Kidney (tissue), 14 donors: ENCODE data around the gene SMAD3. TPM values are rescaled to one million over a fixed set of nuclear protein-coding genes. Genes with fewer than 3 reads are reported as not detected.

Source experiments
- DNase-seq, 5 donors: peaks; one replicate each; pipeline ENCODE4 v3.0.0-alpha.2; 2013 to 2020
- FAIRE-seq: peaks from 2 replicates; lab custom pipeline; 2012; peaks lifted over from hg19 to GRCh38; lab: Jason Lieb, UNC
- H3K27ac ChIP-seq, 2 donors: one replicate each; pipeline ENCODE4 v1.7.0; 2013; ENCODE audit warnings: low read depth in 2 of 2, low read length in 2 of 2, inconsistent platforms in 1 of 2
- H3K27me3 ChIP-seq: one replicate; pipeline ENCODE4 v1.7.1; 2013; ENCODE audit warnings: low read length, inconsistent platforms; ENCODE audit not compliant: control insufficient read depth, insufficient read depth
- H3K36me3 ChIP-seq, 3 donors: one replicate each; pipeline versions ENCODE4 v1.7.0 to v1.7.1; 2013; ENCODE audit warnings: low read length in 3 of 3, control low read depth in 1 of 3, inconsistent platforms in 1 of 3; ENCODE audit not compliant: insufficient read depth in 3 of 3, control insufficient read depth in 2 of 3
- H3K4me1 ChIP-seq, 3 donors: one replicate each; pipeline versions ENCODE4 v1.7.0 to v1.7.1; 2013; ENCODE audit warnings: low read length in 3 of 3, inconsistent platforms in 1 of 3, low read depth in 1 of 3; ENCODE audit not compliant: control insufficient read depth in 2 of 3, insufficient read depth in 2 of 3
- H3K4me3 ChIP-seq, 3 donors: one replicate each; pipeline versions ENCODE4 v1.7.0 to v1.8.1; 2013; ENCODE audit warnings: low read length in 3 of 3, control low read depth in 1 of 3, inconsistent platforms in 1 of 3
- H3K9ac ChIP-seq, 3 donors: one replicate each; pipeline versions ENCODE4 v1.7.0 to v1.7.1; 2013; ENCODE audit warnings: low read length in 3 of 3, control low read depth in 1 of 3, inconsistent platforms in 1 of 3
- H3K9me3 ChIP-seq, 3 donors: one replicate each; pipeline versions ENCODE4 v1.7.0 to v1.7.1; 2013; ENCODE audit warnings: low read length in 3 of 3, control low read depth in 1 of 3, inconsistent platforms in 1 of 3; ENCODE audit not compliant: control insufficient read depth in 2 of 3, insufficient read depth in 1 of 3
- CTCF ChIP-seq: IDR thresholded peaks from 3 replicates; pipeline ENCODE4 v1.5.1; 2012; ENCODE audit warnings: mild to moderate bottlenecking, moderate library complexity, borderline replicate concordance; ENCODE audit not compliant: insufficient read depth; ENCODE audit errors: extremely low read depth
- intact Hi-C: fragments of 100-400 bp; cut with DNase I; formaldehyde crosslinking; loops from one replicate; pipeline ENCODE4 v1.11.1; 2022
- polyA plus RNA-seq: library from polyadenylated mRNA; stranded (reverse); fragments of 350-450 nt; fragmentation: Illumina TruSeq; extraction: RNeasy Lipid Tissue Mini Kit (QIAGEN cat#74804); gene quantifications from one replicate; pipeline ENCODE4 v1.2.3, GENCODE V29; 2014; ENCODE audit warnings: low read depth, low replicate concordance; ENCODE audit not compliant: insufficient read depth
- total RNA-seq: library from RNA; stranded (reverse); fragmentation: NEBNext Ultra II Directional; extraction: Animal tissue kit (Norgen Biotek cat#: 25700); gene quantifications from one replicate; pipeline ENCODE4 v1.2.1, GENCODE V29; 2021
- donor health status: control.
- donor health status: control.
- donor health status: control.
- donor health status: control.
- donor health status: control.
- donor health status: DM: yes; HTN: yes; CAD: no.
- donor health status: Normal renal cell carcinoma (clear cell type).

SMAD3 gene
- total and polyA plus RNA-seq, 2 donors from 2014 or later, result 10.1 to 58.2 TPM

GRCh38 chr15:67043939-67044771 lies 21.2 kb upstream of the SMAD3 start:
- H3K27me3 ChIP-seq, result no peaks in the 10 kb centered on the region
- no peak for TF ChIP-seq CTCF
- no peaks in the 10 kb centered on the region for H3K36me3 ChIP-seq
- FAIRE-seq, result no peak
- DNase-seq, result peak in 4 of 5 donors; percentile 52 to 81 (median 70)
- peak overlapping the region; percentile 32 to 81 for H3K27ac ChIP-seq
- H3K4me1 ChIP-seq, result peaks cover 2 to 45% (median 23%) of the 10 kb centered on the region in 3 donors
- intact Hi-C loops, result no loop called here
- H3K9me3 ChIP-seq, result no peaks in the 10 kb centered on the region
- peak overlapping the region in 1 of 3 donors; percentile 19 for H3K9ac ChIP-seq
- no peak overlapping the region for H3K4me3 ChIP-seq

- DNase-seq (no peak), FAIRE-seq (no peak)
- H3K4me3 ChIP-seq, result no peak overlapping the region
- H3K36me3 ChIP-seq, result no peaks in the 10 kb centered on the region
- H3K27ac ChIP-seq, result no peak overlapping the region
- H3K9ac ChIP-seq, result no peak overlapping the region
- no peaks in the 10 kb centered on the region for H3K9me3 ChIP-seq
- no peaks in the 10 kb centered on the region for H3K27me3 ChIP-seq
- intact Hi-C loops, result no loop called here
- no peak for TF ChIP-seq CTCF
- peaks cover 2 to 67% (median 48%) of the 10 kb centered on the region in 3 donors for H3K4me1 ChIP-seq
Observed at GRCh38 chr15:67047149-67047661, 18.2 kb upstream of the SMAD3 start.

GRCh38 chr15:67048281-67049279 lies 16.8 kb upstream of the SMAD3 start:
- peak; percentile 50 to 86 (median 80) for DNase-seq
- no peak for FAIRE-seq
- Histone ChIP-seq H3K27me3 (no peaks in the 10 kb centered on the region), H3K4me1 (peaks cover 2 to 57% (median 44%) of the 10 kb centered on the region in 3 donors), H3K27ac (peak overlapping the region; percentile 96 to 97), H3K4me3 (peak overlapping the region in 1 of 3 donors; percentile 29), H3K36me3 (no peaks in the 10 kb centered on the region), H3K9me3 (no peaks in the 10 kb centered on the region), H3K9ac (peak overlapping the region in 1 of 3 donors; percentile 74)
- intact Hi-C loops, result no loop called here
- no peak for TF ChIP-seq CTCF
